ENCODE measurements around the gene PRDX5. TPM values are rescaled to one million over a fixed set of nuclear protein-coding genes. Genes with fewer than 3 reads are reported as not detected.

Gene PRDX5
- total and polyA plus RNA-seq, 9 of the 15 experiments (the other 6 are each of a cell fraction or from before 2014, with no cell fraction given), result 40.8 to 327 (median 204) TPM

GRCh38 chr11:64317325-64317960, 478 bp upstream of the PRDX5 start, which contains the start of gene TRMT112 (continued):
- TF ChIP-seq DLX4 (CRISPR knock-in tag; IDR thresholded peaks at IDR 0.05) (no peak), CHCHD3 (CRISPR knock-in tag; IDR thresholded peaks at IDR 0.05) (0 out of 2 replicates have a peak, but pooled peaks have one; percentile 22), SIN3B (IDR thresholded peaks at IDR 0.05; ENCODE audit: low read depth) (peak; percentile 82; the same call in 1 of the 2 replicates), BRD4 (IDR thresholded peaks at IDR 0.05) (peak; percentile 16), ZNF830 (CRISPR knock-in tag; IDR thresholded peaks at IDR 0.05) (0 out of 2 replicates have a peak, but pooled peaks have one; percentile 10), GABPB1 (CRISPR knock-in tag; IDR thresholded peaks at IDR 0.05) (peak; percentile 96), CREB1 (IDR thresholded peaks at IDR 0.05) (peak; percentile 71), CREB1 (CRISPR knock-in tag; IDR thresholded peaks at IDR 0.05) (no peak; the same call in 1 of the 2 replicates), HMGN3 (IDR thresholded peaks at IDR 0.05; ENCODE audit: borderline replicate concordance, extremely low read depth, insufficient read length, low read depth, low read length) (no peak), HCFC1 (IDR thresholded peaks at IDR 0.05; ENCODE audit: low read depth, low read length) (peak; percentile 75), E2F6 (IDR thresholded peaks at IDR 0.05; ENCODE audit: borderline replicate concordance in 1 of 2, extremely low read depth in 1 of 2, insufficient read depth in 1 of 2, insufficient read length in 1 of 2, low read depth in 1 of 2, low read length in 1 of 2, poor library complexity in 1 of 2, severe bottlenecking in 1 of 2) (peak in 1 of 2 experiments; percentile 61), DPF2 (IDR thresholded peaks at IDR 0.05) (peak; percentile 33; the same call in 1 of the 2 replicates), E2F1 (CRISPR knock-in tag; IDR thresholded peaks at IDR 0.05) (0 out of 2 replicates have a peak, but pooled peaks have one; percentile 20), CLOCK (CRISPR knock-in tag; IDR thresholded peaks at IDR 0.05; ENCODE audit: borderline replicate concordance) (no peak), RBM22 (IDR thresholded peaks at IDR 0.05; ENCODE audit: low read depth, low read length, poor library complexity, severe bottlenecking) (peak; percentile 47), MAFF (IDR thresholded peaks at IDR 0.05; ENCODE audit: low read length) (peak; percentile 55), MNT (conservative IDR thresholded peaks at IDR 0.05) (peak; percentile 78 to 89), SAP30 (IDR thresholded peaks at IDR 0.05; ENCODE audit: borderline replicate concordance, insufficient read depth, low read depth, low read length, poor library complexity, severe bottlenecking) (peak; percentile 74), PHF20 (IDR thresholded peaks at IDR 0.05; ENCODE audit: partially characterized antibody) (peak; percentile 76), SMAD1 (IDR thresholded peaks at IDR 0.05; ENCODE audit: low read depth, low read length, partially characterized antibody) (peak; percentile 11), OTX1 (CRISPR knock-in tag; IDR thresholded peaks at IDR 0.05) (peak; percentile 4; the same call in 1 of the 2 replicates)
